ENCODE results near the gene PSMA7. TPM values are rescaled to one million over a fixed set of nuclear protein-coding genes. Genes with fewer than 3 reads are reported as not detected.

PSMA7 gene
- total and polyA plus RNA-seq, 4 experiments from 2014 or later = 182 to 598 (median 313) TPM

DNA sequence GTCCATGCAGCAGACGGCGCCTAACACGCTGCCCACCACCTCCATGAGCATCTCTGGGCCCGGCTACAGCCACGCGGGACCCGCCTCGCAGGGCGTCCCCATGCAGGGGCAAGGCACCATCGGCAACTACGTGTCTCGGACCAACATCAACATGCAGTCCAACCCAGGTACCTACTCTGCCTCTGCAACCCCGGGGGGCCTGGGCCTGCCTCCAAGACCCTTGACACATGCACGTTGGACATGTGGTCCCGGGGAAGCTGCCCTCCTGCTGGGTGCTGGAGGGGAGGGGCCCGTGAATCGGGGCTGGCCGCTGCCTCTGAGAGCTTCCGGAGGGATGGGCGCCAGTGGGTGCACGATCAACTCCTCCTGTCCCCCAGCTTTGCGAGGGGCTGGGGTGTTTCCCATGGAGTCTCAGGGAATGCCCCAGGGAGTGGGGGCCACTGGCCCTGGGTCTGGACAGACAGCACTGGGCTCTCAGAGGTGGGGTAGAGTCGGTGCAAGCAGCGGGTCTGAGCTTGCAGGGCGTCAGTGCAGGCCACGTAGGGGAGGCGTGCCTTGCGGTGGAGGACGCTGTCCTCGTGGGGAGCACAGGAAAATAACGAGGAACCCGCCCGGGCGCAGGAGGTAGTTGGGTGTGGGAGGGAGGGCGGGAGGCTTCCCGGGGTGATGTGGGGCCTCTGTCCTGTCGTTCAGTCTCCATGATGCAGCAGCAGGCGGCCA lies 19.7 kb upstream of the PSMA7 start:
- no peak for DNase-seq
- peaks cover 4 to 9% (median 6%) of the 10 kb centered on the region in 4 donors for H3K4me1 Mint-ChIP-seq
- H3K9me3 ChIP-seq (ENCODE audit: control insufficient read depth in 1 of 2, low read length in 2 of 2) = no peaks in the 10 kb centered on the region
- no peaks in the 10 kb centered on the region for H3K27me3 ChIP-seq (ENCODE audit: insufficient read depth, low read length)
- no peak overlapping the region for H3K27ac ChIP-seq (ENCODE audit: low read depth, low read length)
- H3K4me3 ChIP-seq (ENCODE audit: low read length in 2 of 2) = no peak overlapping the region
- intact Hi-C loops (cut with micrococcal nuclease) = no loop called here
- no peak overlapping the region for H3K27ac Mint-ChIP-seq
- POLR2A ChIA-PET (ENCODE audit: partially characterized antibody) = no interaction called here
- no peak overlapping the region for H3K4me3 Mint-ChIP-seq
- H3K36me3 ChIP-seq (ENCODE audit: insufficient read depth, low read length) = peaks cover 14% of the 10 kb centered on the region
- H3K9me3 Mint-ChIP-seq = no peaks in the 10 kb centered on the region
- H3K36me3 Mint-ChIP-seq = peaks cover 18 to 32% of the 10 kb centered on the region in 2 donors
- CTCF ChIA-PET (ENCODE audit: partially characterized antibody) = no interaction called here
- H3K27me3 Mint-ChIP-seq = no peaks in the 10 kb centered on the region
- H3K4me1 ChIP-seq (ENCODE audit: insufficient read depth, low read length) = peaks cover 4% of the 10 kb centered on the region

DNA sequence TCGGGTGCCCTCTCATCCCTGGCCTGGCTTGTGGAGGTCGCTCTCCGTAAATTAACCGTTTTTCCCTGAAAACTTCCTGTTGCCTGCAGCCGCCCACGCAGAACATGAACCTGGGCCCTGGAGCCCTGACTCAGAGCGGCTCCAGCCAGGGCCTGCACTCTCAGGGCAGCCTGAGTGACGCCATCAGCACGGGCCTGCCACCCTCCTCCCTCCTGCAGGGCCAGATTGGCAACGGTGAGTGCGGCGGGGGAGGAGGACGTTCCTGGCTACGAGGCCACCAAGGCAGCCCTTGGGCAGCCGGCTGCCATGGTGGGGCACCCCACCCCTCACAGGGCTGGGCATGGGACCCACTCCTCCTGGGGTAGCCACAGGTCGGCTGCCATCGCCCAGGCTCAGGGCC lies 18.2 kb upstream of the PSMA7 start:
- no peak overlapping the region for H3K4me3 Mint-ChIP-seq
- intact Hi-C loops (cut with micrococcal nuclease) = no loop called here
- Histone ChIP-seq H3K9me3 (ENCODE audit: control insufficient read depth in 1 of 2, low read length in 2 of 2) (no peaks in the 10 kb centered on the region), H3K27me3 (ENCODE audit: insufficient read depth, low read length) (no peaks in the 10 kb centered on the region), H3K27ac (ENCODE audit: low read depth, low read length) (no peak overlapping the region), H3K36me3 (ENCODE audit: insufficient read depth, low read length) (peaks cover 14% of the 10 kb centered on the region), H3K4me3 (ENCODE audit: low read length in 2 of 2) (no peak overlapping the region), H3K4me1 (ENCODE audit: insufficient read depth, low read length) (peaks cover 12% of the 10 kb centered on the region)
- no peak overlapping the region for H3K27ac Mint-ChIP-seq
- H3K36me3 Mint-ChIP-seq = peaks cover 16 to 31% of the 10 kb centered on the region in 2 donors
- ChIA-PET CTCF (ENCODE audit: partially characterized antibody) (no interaction called here), POLR2A (ENCODE audit: partially characterized antibody) (no interaction called here)
- no peak for DNase-seq
- H3K4me1 Mint-ChIP-seq = peaks cover 4 to 10% (median 5%) of the 10 kb centered on the region in 4 donors
- H3K27me3 Mint-ChIP-seq = no peaks in the 10 kb centered on the region
- no peaks in the 10 kb centered on the region for H3K9me3 Mint-ChIP-seq

DNA sequence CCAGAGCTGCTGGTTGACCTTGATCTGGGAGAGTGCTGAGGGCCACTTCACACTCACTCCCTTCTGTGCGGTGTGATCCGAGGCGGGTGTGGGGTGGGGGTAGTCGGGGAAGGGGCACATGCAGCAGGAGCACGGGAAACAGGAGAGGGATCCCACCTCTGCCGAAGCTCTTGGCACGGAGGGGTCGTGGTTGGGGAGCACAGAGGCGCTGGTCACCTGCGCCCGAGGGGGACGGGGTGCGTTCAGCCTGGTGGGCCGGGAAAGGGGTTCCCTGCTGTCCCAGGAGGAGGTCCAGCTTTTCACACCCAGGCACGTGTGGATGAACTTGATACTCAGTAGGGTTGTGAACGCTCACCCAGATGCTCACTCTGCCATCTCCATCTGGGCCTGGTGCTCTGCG lies 17.7 kb upstream of the PSMA7 start:
- ChIA-PET CTCF (ENCODE audit: partially characterized antibody) (no interaction called here), POLR2A (ENCODE audit: partially characterized antibody) (no interaction called here)
- H3K27ac ChIP-seq (ENCODE audit: low read depth, low read length) = no peak overlapping the region
- Mint-ChIP-seq H3K4me3 (no peak overlapping the region), H3K36me3 (peaks cover 12 to 26% of the 10 kb centered on the region in 2 donors), H3K27ac (peak overlapping the region in 1 of 7 donors; percentile 7), H3K4me1 (peaks cover 4 to 15% (median 5%) of the 10 kb centered on the region in 4 donors), H3K27me3 (no peaks in the 10 kb centered on the region), H3K9me3 (no peaks in the 10 kb centered on the region)
- H3K27me3 ChIP-seq (ENCODE audit: insufficient read depth, low read length) = no peaks in the 10 kb centered on the region
- peaks cover 14% of the 10 kb centered on the region for H3K36me3 ChIP-seq (ENCODE audit: insufficient read depth, low read length)
- H3K4me3 ChIP-seq (ENCODE audit: low read length in 2 of 2) = no peak overlapping the region
- no peaks in the 10 kb centered on the region for H3K9me3 ChIP-seq (ENCODE audit: control insufficient read depth in 1 of 2, low read length in 2 of 2)
- H3K4me1 ChIP-seq (ENCODE audit: insufficient read depth, low read length) = peaks cover 12% of the 10 kb centered on the region
- intact Hi-C loops (cut with micrococcal nuclease) = no loop called here
- DNase-seq = no peak

DNA sequence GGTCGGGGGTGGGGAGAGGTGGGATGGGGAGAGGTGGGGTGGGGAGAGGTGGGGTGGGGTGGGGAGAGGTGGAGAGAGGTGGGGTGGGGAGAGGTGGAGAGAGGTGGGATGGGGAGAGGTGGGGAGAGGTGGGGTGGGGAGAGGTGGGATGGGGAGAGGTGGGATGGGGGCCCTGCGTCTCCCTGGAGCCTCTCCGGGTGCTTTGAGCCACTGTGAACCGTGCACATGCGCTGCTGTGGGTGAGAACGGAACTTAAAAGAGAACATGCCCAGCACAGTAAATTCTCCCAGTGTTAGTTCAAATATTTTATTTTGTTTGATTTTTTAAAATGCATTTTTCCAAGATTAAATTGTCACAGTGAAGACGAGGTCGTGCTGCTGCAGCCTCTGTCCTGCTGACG lies 17.1 kb upstream of the PSMA7 start:
- peaks cover 12% of the 10 kb centered on the region for H3K4me1 ChIP-seq (ENCODE audit: insufficient read depth, low read length)
- H3K36me3 ChIP-seq (ENCODE audit: insufficient read depth, low read length) = peaks cover 10% of the 10 kb centered on the region
- H3K27me3 ChIP-seq (ENCODE audit: insufficient read depth, low read length) = no peaks in the 10 kb centered on the region
- H3K9me3 Mint-ChIP-seq = no peaks in the 10 kb centered on the region
- H3K4me1 Mint-ChIP-seq = peaks cover 4 to 17% (median 5%) of the 10 kb centered on the region in 4 donors
- intact Hi-C loops (cut with micrococcal nuclease) = no loop called here
- H3K27me3 Mint-ChIP-seq = no peaks in the 10 kb centered on the region
- POLR2A ChIA-PET (ENCODE audit: partially characterized antibody) = no interaction called here
- no peak overlapping the region for H3K27ac ChIP-seq (ENCODE audit: low read depth, low read length)
- peaks cover 13 to 22% of the 10 kb centered on the region in 2 donors for H3K36me3 Mint-ChIP-seq
- CTCF ChIA-PET (ENCODE audit: partially characterized antibody) = no interaction called here
- peak overlapping the region in 3 of 7 donors; percentile 37 to 67 (median 46) for H3K27ac Mint-ChIP-seq
- H3K4me3 ChIP-seq (ENCODE audit: low read length in 2 of 2) = no peak overlapping the region
- no peaks in the 10 kb centered on the region for H3K9me3 ChIP-seq (ENCODE audit: control insufficient read depth in 1 of 2, low read length in 2 of 2)
- H3K4me3 Mint-ChIP-seq = no peak overlapping the region
- DNase-seq = no peak

DNA sequence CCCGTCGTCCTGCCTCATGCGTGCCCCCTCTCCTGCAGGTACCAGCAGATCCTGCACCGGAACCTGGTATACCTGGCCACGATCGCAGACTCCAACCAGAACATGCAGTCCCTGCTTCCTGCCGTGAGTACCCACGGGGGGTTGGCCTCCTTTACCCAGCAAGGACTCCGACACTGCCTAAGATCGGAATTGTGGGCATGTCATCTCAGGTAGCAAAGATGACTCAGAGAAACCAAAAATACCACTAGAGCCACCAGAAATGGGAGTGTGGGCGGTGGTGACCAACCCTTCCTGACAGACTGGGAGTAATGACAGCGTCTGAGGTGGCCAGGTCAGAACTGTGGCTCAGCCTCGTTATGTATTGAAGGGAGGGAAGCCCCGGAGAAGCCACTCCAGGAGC lies 16.6 kb upstream of the PSMA7 start:
- H3K4me1 Mint-ChIP-seq = peaks cover 4 to 17% (median 5%) of the 10 kb centered on the region in 4 donors
- H3K4me1 ChIP-seq (ENCODE audit: insufficient read depth, low read length) = peaks cover 12% of the 10 kb centered on the region
- no peaks in the 10 kb centered on the region for H3K27me3 ChIP-seq (ENCODE audit: insufficient read depth, low read length)
- ChIA-PET POLR2A (ENCODE audit: partially characterized antibody) (no interaction called here), CTCF (ENCODE audit: partially characterized antibody) (no interaction called here)
- no peaks in the 10 kb centered on the region for H3K27me3 Mint-ChIP-seq
- H3K4me3 ChIP-seq (ENCODE audit: low read length in 2 of 2) = no peak overlapping the region
- no peaks in the 10 kb centered on the region for H3K9me3 Mint-ChIP-seq
- H3K4me3 Mint-ChIP-seq = peak overlapping the region in 3 of 8 donors; percentile 18 to 46 (median 22)
- H3K9me3 ChIP-seq (ENCODE audit: control insufficient read depth in 1 of 2, low read length in 2 of 2) = no peaks in the 10 kb centered on the region
- peaks cover 14 to 23% of the 10 kb centered on the region in 2 donors for H3K36me3 Mint-ChIP-seq
- DNase-seq = no peak
- intact Hi-C loops (cut with micrococcal nuclease) = no loop called here
- peak overlapping the region in 5 of 7 donors; percentile 52 to 83 (median 68) for H3K27ac Mint-ChIP-seq
- peaks cover 6% of the 10 kb centered on the region for H3K36me3 ChIP-seq (ENCODE audit: insufficient read depth, low read length)
- H3K27ac ChIP-seq (ENCODE audit: low read depth, low read length) = no peak overlapping the region

DNA sequence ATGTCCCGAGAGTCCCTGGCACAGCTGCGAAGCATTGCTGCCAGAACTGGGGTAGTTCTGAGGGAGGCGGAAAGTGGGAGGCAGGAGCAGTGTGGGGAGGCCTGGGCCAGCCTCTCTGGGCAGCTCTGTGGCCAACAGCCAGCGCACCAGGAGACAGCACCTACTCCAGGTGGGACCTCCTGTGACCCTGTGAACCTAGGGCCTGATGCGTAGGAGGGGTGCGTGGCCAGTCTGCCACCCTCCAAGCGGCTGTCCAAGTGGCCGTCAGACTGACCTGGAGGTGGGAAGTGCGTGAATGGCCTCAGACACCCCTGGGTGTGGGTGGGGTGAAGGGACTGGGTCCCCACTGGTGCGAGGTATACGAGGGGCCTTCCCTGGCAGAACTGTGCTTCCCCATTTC lies 15.9 kb upstream of the PSMA7 start:
- CTCF ChIA-PET (ENCODE audit: partially characterized antibody) = no interaction called here
- POLR2A ChIA-PET (ENCODE audit: partially characterized antibody) = no interaction called here
- Mint-ChIP-seq H3K27me3 (no peaks in the 10 kb centered on the region), H3K9me3 (no peaks in the 10 kb centered on the region), H3K36me3 (peaks cover 21 to 25% of the 10 kb centered on the region in 2 donors), H3K4me1 (peaks cover 4 to 17% (median 6%) of the 10 kb centered on the region in 4 donors), H3K4me3 (no peak overlapping the region), H3K27ac (no peak overlapping the region)
- Histone ChIP-seq H3K9me3 (ENCODE audit: control insufficient read depth in 1 of 2, low read length in 2 of 2) (no peaks in the 10 kb centered on the region), H3K27ac (ENCODE audit: low read depth, low read length) (no peak overlapping the region), H3K36me3 (ENCODE audit: insufficient read depth, low read length) (peaks cover 5% of the 10 kb centered on the region), H3K27me3 (ENCODE audit: insufficient read depth, low read length) (no peaks in the 10 kb centered on the region), H3K4me1 (ENCODE audit: insufficient read depth, low read length) (peaks cover 12% of the 10 kb centered on the region), H3K4me3 (ENCODE audit: low read length in 2 of 2) (no peak overlapping the region)
- no peak for DNase-seq
- intact Hi-C loops (cut with micrococcal nuclease) = no loop called here

DNA sequence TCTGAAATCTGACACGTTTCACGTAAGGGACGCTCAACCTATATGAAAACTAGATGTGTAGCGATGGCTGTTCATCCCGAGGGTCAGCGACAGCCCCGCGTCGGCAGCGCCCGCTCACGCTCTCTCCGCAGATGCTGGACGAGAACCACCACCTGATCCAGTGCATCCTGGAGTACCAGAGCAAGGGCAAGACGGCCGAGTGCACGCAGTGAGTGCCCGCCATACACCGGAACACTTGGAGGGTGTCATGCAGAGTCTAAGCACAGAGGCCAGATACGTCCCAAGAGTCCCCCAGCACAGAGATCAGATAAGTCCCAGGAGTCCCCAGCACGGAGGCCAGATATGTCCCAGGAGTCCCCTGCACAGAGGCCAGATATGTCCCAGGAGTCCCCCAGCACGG lies 15.3 kb upstream of the PSMA7 start:
- DNase-seq = no peak
- Histone ChIP-seq H3K36me3 (ENCODE audit: insufficient read depth, low read length) (peaks cover 5% of the 10 kb centered on the region), H3K9me3 (ENCODE audit: control insufficient read depth in 1 of 2, low read length in 2 of 2) (no peaks in the 10 kb centered on the region), H3K27me3 (ENCODE audit: insufficient read depth, low read length) (no peaks in the 10 kb centered on the region), H3K4me1 (ENCODE audit: insufficient read depth, low read length) (peaks cover 12% of the 10 kb centered on the region), H3K27ac (ENCODE audit: low read depth, low read length) (no peak overlapping the region), H3K4me3 (ENCODE audit: low read length in 2 of 2) (no peak overlapping the region)
- no peaks in the 10 kb centered on the region for H3K27me3 Mint-ChIP-seq
- H3K27ac Mint-ChIP-seq = no peak overlapping the region
- intact Hi-C loops (cut with micrococcal nuclease) = no loop called here
- POLR2A ChIA-PET (ENCODE audit: partially characterized antibody) = no interaction called here
- peaks cover 22 to 26% of the 10 kb centered on the region in 2 donors for H3K36me3 Mint-ChIP-seq
- H3K4me3 Mint-ChIP-seq = no peak overlapping the region
- H3K9me3 Mint-ChIP-seq = peaks cover 0 to 4% (median 0%) of the 10 kb centered on the region in 8 donors
- peaks cover 4 to 17% (median 9%) of the 10 kb centered on the region in 4 donors for H3K4me1 Mint-ChIP-seq
- CTCF ChIA-PET (ENCODE audit: partially characterized antibody) = no interaction called here
